MCF 10A (cell line): ENCODE results near the gene CHEK2. TPM values are rescaled to one million over a fixed set of nuclear protein-coding genes. Genes with fewer than 3 reads are reported as not detected.
A peak's percentile ranks its signal among the peaks of the same experiment; 100 is the strongest.

Source experiments
- Bru-seq: library from RNA; stranded (reverse); fragments of 400-500 nt; gene quantifications from one replicate; lab custom pipeline; 2021; lab: Mats Ljungman, UMichigan
- BruChase-seq, 2 experiments: library from RNA; stranded (reverse); fragments of 400-500 nt; gene quantifications; one replicate each; lab custom pipeline; 2021; lab: Mats Ljungman, UMichigan
- BruUV-seq: library from RNA; stranded (reverse); fragments of 400-500 nt; replicated peaks from 2 replicates; lab custom pipeline; 2021; lab: Mats Ljungman, UMichigan
- CTCF ChIA-PET: fragments of 300-600 bp; sonication (Branson Sonifier 250); formaldehyde crosslinking; extraction: SDS; loops from one replicate; lab custom pipeline; 2021; ENCODE audit warnings: antibody characterized with exemption, inconsistent platforms; lab: Yijun Ruan, JAX
- POLR2A ChIA-PET: fragments of 300-600, 350-650 bp; sonication (Branson Sonifier 250); formaldehyde crosslinking; extraction: SDS; loops from one replicate; lab custom pipeline; 2020; ENCODE audit warnings: antibody characterized with exemption, inconsistent platforms; lab: Yijun Ruan, JAX
- DNase-seq: peaks from one replicate; pipeline ENCODE4 v3.0.0-alpha.2; 2018; ENCODE audit not compliant: unreplicated experiment
- H3K27ac Mint-ChIP-seq: one replicate; pipeline ENCODE4 v1.8.0; 2022; ENCODE audit warnings: mild to moderate bottlenecking, low read depth, mixed read lengths; ENCODE audit not compliant: unreplicated experiment
- H3K27me3 Mint-ChIP-seq: one replicate; pipeline ENCODE4 v1.8.0; 2022; ENCODE audit warnings: mixed read lengths; ENCODE audit not compliant: insufficient read depth, unreplicated experiment
- H3K36me3 Mint-ChIP-seq: one replicate; pipeline ENCODE4 v1.8.0; 2022; ENCODE audit warnings: mild to moderate bottlenecking, moderate library complexity, mixed read lengths; ENCODE audit not compliant: insufficient read depth, unreplicated experiment
- H3K4me1 Mint-ChIP-seq: one replicate; pipeline ENCODE4 v1.8.0; 2022; ENCODE audit warnings: mixed read lengths; ENCODE audit not compliant: insufficient read depth, unreplicated experiment
- H3K4me3 Mint-ChIP-seq: one replicate; pipeline ENCODE4 v1.8.0; 2022; ENCODE audit warnings: mild to moderate bottlenecking, moderate library complexity, mixed read lengths; ENCODE audit not compliant: unreplicated experiment
- H3K9me3 Mint-ChIP-seq: one replicate; pipeline ENCODE4 v1.8.0; 2022; ENCODE audit warnings: mixed read lengths; ENCODE audit not compliant: unreplicated experiment
- intact Hi-C: fragments of 100-400 bp; cut with micrococcal nuclease; formaldehyde crosslinking; loops from 2 replicates; pipeline ENCODE4 v1.14.1; 2022
- long read RNA-seq: library from polyadenylated mRNA; stranded (forward); transcript quantifications from one replicate; pipeline ENCODE4 v2.0.0, GENCODE V29; 2022
- total RNA-seq: library from RNA; stranded (reverse); gene quantifications from 2 replicates; pipeline ENCODE4 v1.2.3, GENCODE V29; 2022
- TF ChIP-seq, protein P1 (sequence below): fragments of 200-600 bp; IDR thresholded peaks from one replicate; pipeline ENCODE4 v1.8.0; 2022; ENCODE audit warnings: antibody characterized with exemption, mild to moderate bottlenecking; ENCODE audit not compliant: unreplicated experiment

The CHEK2 gene
- total RNA-seq, result 17.6 and 18.8 TPM in 2 replicates
- Bru-seq, nascent RNA, result percentile 52 among the genes with signal in this experiment
- percentile 60 among the genes with signal in this experiment for BruChase-seq, experiment 1, labeled RNA remaining after a 6-hour chase
- percentile 62 among the genes with signal in this experiment for BruChase-seq, experiment 2, labeled RNA remaining after a 2-hour chase
- long read RNA-seq, transcript CHEK2-208 (15 exons, 1,844 nt), result major isoform, 14 of 29 reads
- long read RNA-seq, partial matches to known transcripts, result 3 of 29 reads
- long read RNA-seq, other reads (novel, unspliced or antisense), result 7 of 29 reads

DNA sequence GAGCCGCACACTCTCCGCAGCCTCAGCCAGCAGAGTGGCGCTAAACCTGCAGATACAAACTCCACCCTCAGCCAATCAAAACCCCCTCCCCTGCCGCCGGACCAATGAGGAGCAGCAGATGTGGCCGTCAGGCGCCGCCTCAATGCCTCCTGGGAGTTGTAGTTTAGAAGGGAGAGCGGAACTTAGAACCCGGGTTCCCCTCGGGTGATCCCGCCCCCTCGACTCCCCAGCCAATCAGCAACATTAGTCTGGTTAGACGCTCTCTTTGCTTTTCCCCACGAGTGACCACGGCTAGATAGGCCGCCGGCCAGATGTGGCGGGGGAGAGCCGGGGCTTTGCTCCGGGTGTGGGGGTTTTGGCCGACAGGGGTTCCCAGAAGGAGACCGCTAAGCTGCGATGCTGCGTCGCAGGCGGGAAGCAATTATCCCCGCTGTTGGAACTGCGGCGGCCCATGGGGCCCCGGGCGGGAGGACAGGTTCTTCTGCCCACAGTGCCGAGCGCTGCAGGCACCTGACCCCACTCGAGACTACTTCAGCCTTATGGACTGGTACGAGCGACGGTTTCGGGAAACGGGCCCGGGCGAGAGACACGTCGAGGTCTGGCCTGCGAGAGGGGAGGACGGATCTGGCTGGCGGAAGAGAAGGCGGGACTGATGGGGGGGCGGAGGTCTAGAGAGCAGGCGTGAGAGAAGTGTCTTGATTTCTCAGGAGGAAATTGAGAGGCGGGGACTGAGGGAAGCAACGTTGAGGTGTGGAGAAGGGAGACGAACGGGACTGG is at the start of gene CHEK2, which contains the start of gene HSCB:
CHEK2 (minus strand) TSS at position 36 of the 777 bp plus-strand sequence. CDS start 7,099 bp downstream, outside the sequence.
HSCB (plus strand) TSS at position 255 of the 777 bp plus-strand sequence; CDS start at position 312, 57 bp downstream.
- H3K9me3 Mint-ChIP-seq, result no peaks in the 10 kb centered on the region
- POLR2A ChIA-PET, result interaction anchor here (0.7 to 5.5 kb wide), 10 partner anchors 9 to 209 kb away, joined by 3 to 47 read pairs (median 5); partner anchors contain the start of genes CCDC117 and XBP1
- BruUV-seq, result no TSS peak
- H3K4me1 Mint-ChIP-seq, result peaks cover 15% of the 10 kb centered on the region
- intact Hi-C loops, result loop anchor here (1.0 to 2.0 kb wide), 3 partner anchors 29 to 142 kb away; no protein-coding TSS in a partner anchor
- peak within 1 kb of the TSS; percentile 92 for H3K27ac Mint-ChIP-seq
- TF ChIP-seq, protein P1, sequence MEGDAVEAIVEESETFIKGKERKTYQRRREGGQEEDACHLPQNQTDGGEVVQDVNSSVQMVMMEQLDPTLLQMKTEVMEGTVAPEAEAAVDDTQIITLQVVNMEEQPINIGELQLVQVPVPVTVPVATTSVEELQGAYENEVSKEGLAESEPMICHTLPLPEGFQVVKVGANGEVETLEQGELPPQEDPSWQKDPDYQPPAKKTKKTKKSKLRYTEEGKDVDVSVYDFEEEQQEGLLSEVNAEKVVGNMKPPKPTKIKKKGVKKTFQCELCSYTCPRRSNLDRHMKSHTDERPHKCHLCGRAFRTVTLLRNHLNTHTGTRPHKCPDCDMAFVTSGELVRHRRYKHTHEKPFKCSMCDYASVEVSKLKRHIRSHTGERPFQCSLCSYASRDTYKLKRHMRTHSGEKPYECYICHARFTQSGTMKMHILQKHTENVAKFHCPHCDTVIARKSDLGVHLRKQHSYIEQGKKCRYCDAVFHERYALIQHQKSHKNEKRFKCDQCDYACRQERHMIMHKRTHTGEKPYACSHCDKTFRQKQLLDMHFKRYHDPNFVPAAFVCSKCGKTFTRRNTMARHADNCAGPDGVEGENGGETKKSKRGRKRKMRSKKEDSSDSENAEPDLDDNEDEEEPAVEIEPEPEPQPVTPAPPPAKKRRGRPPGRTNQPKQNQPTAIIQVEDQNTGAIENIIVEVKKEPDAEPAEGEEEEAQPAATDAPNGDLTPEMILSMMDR, result no peak
- CTCF ChIA-PET, result no interaction called here
- peak within 1 kb of the TSS; percentile 93 for H3K4me3 Mint-ChIP-seq
- peak; percentile 99 for DNase-seq
- H3K36me3 Mint-ChIP-seq, result peaks cover 37% of the 10 kb centered on the region
- no peaks in the 10 kb centered on the region for H3K27me3 Mint-ChIP-seq

DNA sequence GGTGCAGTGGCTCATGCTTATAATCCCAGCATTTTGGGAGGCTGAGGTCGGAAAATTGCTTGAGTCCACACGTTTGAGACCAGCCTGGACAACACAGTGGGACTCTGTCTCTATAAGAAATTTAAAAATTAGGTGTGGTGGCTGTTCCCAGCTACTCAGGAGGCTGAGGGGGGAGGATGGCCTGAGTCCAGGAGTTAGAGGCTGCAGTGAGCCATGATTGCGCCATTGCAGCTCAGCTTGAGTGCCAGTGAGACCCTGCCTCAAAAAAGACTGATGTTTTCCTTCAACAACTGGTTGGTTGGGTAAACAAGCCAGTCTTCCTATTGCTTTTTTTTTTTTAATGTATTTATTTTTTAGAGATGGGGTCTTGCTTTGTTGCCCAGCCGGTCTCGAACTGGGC is 49.5 kb upstream of the CHEK2 start:
- peaks cover 80% of the 10 kb centered on the region for H3K36me3 Mint-ChIP-seq

DNA sequence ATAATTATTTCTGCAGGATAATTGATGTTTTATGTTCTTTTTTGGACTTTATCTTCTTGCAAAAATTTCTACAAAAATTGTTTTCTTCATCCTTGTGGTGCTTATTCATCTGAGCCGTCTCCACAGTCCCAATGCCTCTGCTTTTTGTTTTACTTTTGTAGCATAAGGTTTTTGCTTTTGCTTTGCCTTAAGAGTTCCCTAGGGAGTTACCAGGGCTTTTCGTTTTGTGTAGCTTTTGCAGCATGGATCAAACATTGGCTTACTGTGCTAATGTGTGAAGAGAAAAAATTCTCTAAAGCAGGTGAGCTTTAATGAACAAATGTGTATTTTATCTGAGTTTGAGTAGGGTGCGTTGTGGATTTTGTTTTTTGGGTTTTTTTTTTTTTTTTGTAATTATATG is 47.0 kb upstream of the CHEK2 start:
- H3K4me1 Mint-ChIP-seq, result no peaks in the 10 kb centered on the region
- no peaks in the 10 kb centered on the region for H3K9me3 Mint-ChIP-seq
- intact Hi-C loops, result no loop called here
- H3K36me3 Mint-ChIP-seq, result peaks cover 79% of the 10 kb centered on the region
- no TSS peak for BruUV-seq
- no peak overlapping the region for H3K27ac Mint-ChIP-seq
- POLR2A ChIA-PET, result interaction anchor here (0.6 to 6.3 kb wide), 4 partner anchors 9 to 101 kb away, joined by 3 to 61 read pairs (median 5); partner anchors contain the start of gene XBP1
- H3K27me3 Mint-ChIP-seq, result no peaks in the 10 kb centered on the region
- no peak for DNase-seq
- no peak overlapping the region for H3K4me3 Mint-ChIP-seq
- CTCF ChIA-PET, result interaction anchor here (0.8 to 1.7 kb wide), 2 partner anchors 41 to 525 kb away, joined by 4 to 7 read pairs; no protein-coding TSS in a partner anchor
- TF ChIP-seq, protein P1, result no peak

More for the DNA sequence above, 49.5 kb upstream of the CHEK2 start:
- Mint-ChIP-seq H3K4me1 (no peaks in the 10 kb centered on the region), H3K27ac (no peak overlapping the region), H3K9me3 (no peaks in the 10 kb centered on the region), H3K27me3 (no peaks in the 10 kb centered on the region), H3K4me3 (no peak overlapping the region)
- POLR2A ChIA-PET, result interaction anchor here (2.1 kb wide), 1 partner anchor 9 kb away, joined by 20 read pairs; the partner anchor contains the start of gene XBP1
- BruUV-seq, result no TSS peak
- CTCF ChIA-PET, result interaction anchor here (0.7 to 1.6 kb wide), 2 partner anchors 8 to 99 kb away, joined by 5 read pairs; no protein-coding TSS in a partner anchor
- TF ChIP-seq, protein P1, result no peak
- DNase-seq, result no peak
- intact Hi-C loops, result no loop called here
